GM12892 (cell line): ENCODE data around the gene RXRA.

Experiments
- DNase-seq: peaks from one replicate; pipeline ENCODE4 v3.0.0; 2011; ENCODE audit not compliant: insufficient read length
- FAIRE-seq: peaks from 2 replicates; lab custom pipeline; 2011; peaks lifted over from hg19 to GRCh38; lab: Jason Lieb, UNC
- POLR2A ChIP-seq: IDR thresholded peaks from 2 replicates; pipeline ENCODE4 v1.6.1; 2011; ENCODE audit warnings: low read depth, low read length, control low read depth
- POLR2AphosphoS5 ChIP-seq: IDR thresholded peaks from 2 replicates; pipeline ENCODE4 v1.6.1; 2011; ENCODE audit warnings: low read depth, low read length, control low read depth
- TAF1 ChIP-seq: IDR thresholded peaks from 2 replicates; pipeline ENCODE4 v1.6.1; 2011; ENCODE audit warnings: low read depth, mild to moderate bottlenecking, control low read depth, low read length, borderline replicate concordance

RXRA gene

DNA sequence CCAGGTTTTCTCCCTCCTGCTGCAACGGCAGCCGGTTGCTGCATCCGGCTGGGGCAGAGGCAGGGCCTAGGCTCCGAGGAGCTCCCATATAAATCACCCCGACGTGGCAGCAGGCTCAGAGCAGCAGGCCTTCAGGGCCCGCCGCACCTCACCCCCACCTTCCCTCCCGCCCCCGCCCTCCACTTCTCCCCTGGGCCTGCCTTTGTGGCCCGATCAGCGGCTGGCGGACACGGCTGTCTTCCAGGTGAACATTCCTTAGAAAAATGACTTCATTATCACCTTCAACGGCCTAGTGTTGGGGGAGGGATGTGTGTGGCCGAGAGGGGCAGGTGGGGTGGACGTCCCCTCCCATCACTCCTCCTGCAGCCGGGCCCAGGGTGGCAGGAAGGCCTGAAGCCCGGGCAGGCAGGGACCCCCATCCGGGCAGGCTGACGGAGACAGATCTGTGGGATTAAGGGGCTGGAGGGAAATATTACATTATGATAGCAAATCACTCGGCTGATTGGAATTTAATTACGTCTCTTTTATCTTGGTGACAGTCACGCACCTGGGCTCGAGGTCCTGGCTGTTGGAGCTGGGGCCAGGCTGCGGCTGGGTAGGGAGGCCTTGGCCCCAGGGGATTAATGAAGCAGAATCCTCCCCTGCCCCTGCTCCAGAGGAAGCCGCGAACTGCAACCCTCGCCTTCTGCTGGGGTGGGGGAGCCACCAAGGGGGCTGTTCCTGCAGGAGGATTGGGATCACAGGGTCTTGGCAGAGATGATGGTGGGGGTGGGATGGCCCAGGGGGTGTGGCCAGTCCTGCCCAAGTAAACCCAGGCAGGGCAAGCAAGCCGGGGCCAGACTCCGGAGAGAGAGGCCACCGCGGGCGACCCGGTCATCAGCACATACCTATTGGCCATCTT, 38.4 kb upstream of the RXRA start:
- TF ChIP-seq TAF1 (no peak), POLR2A (no peak)
- DNase-seq (no peak), FAIRE-seq (no peak)

- no peak for DNase-seq
- no peak for TF ChIP-seq POLR2AphosphoS5
- TF ChIP-seq POLR2A = no peak
- no peak for TF ChIP-seq TAF1
- FAIRE-seq = no peak
Observed at GRCh38 chr9:134288746-134289145, 37.5 kb upstream of the RXRA start.

DNA sequence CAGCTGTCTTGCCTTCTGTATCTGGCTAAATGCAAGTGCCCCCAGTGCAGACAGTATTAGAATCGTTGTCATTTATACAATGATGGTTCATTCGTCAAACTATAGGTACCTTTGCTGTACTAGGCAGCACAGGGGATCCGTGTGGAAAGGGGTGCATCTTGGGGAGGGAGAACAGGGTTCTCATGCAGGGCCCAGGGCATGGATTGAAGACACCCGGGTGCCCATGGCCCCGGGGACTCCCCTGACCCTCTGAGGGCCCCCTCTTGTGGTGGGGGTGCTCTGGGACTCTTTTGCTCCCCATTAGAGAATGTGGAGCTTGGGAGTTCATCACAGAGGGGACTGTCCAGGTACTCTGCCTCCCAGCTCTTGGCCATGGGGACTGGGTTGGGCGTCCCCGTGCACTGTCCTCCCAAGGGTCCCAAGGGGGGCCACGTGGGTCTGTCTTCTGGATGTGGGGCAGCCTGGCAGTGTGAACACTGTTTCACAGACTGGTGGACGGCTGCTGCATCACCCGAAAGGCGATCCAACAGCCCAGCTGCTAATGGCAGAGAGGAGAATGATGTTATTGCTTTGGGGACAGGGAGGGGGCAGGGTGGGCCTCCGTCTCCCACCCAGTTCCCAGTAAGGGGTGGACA, 36.9 kb upstream of the RXRA start:
- no peak for DNase-seq
- no peak for FAIRE-seq
- TF ChIP-seq POLR2AphosphoS5 (no peak), POLR2A (no peak), TAF1 (no peak)

DNA sequence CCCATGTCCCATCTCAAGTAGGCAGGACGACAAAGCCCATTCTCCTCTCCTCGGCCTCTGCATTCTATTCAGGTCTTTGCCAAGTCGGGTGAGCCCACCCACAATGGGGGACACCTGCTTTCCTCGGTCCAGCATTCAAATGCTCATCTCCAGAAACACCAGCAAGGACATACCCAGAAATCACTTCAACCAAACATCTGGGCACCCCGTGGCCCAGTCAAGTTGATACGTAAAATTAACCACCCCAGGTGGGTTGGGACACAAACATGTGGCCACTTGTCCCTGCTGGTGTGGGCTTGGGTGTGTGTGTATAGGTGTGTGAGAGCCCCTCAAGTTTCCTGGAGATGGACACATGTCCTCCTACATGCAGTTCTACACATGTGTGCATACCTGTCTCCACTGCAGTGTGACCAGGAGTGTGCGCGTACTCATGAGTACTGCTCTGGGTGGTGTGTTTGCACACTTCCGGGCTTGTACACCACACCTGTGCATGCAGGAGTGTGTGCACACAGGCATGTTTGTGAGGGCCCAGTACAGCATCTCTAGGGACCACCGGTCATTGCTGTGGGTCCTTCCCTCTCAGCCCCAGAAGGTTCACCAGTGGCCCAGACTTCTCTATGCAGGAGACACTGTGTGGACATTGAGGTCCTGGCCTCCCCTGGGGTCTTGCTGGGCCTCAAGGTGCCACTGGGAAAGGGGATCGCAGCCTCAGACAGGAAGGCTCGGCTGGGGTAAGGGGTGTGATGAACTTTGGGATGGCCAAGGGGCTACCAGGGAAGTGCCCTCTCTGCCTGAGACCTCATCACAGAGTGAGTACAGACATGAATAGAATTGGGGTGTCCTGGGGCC, 35.4 kb upstream of the RXRA start:
- TF ChIP-seq POLR2A (no peak), TAF1 (no peak), POLR2AphosphoS5 (no peak)
- FAIRE-seq (no peak), DNase-seq (no peak)

DNA sequence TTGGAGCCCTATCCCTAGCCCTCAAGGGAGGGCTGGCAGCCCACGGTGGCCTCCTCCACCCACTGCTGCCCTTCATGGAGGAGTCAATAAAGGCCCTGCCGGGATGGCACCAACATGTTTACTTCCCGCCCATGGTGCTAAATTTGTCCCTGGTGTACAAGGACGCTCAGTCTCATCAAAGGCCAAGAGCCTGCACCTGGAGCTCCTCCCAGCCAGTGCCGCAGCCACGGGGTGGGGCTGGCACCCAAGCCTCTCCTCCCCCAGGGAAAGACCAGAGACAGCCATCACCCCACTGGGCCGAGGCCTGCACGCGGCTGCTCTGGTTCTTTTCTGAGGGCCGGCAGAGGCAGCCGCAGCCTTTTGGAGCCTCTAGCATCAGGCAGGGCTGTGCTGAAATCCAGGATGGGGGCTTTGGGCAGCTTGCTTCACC, 34.8 kb upstream of the RXRA start:
- FAIRE-seq (no peak), DNase-seq (no peak)
- no peak for TF ChIP-seq TAF1
- no peak for TF ChIP-seq POLR2AphosphoS5
- TF ChIP-seq POLR2A = no peak

DNA sequence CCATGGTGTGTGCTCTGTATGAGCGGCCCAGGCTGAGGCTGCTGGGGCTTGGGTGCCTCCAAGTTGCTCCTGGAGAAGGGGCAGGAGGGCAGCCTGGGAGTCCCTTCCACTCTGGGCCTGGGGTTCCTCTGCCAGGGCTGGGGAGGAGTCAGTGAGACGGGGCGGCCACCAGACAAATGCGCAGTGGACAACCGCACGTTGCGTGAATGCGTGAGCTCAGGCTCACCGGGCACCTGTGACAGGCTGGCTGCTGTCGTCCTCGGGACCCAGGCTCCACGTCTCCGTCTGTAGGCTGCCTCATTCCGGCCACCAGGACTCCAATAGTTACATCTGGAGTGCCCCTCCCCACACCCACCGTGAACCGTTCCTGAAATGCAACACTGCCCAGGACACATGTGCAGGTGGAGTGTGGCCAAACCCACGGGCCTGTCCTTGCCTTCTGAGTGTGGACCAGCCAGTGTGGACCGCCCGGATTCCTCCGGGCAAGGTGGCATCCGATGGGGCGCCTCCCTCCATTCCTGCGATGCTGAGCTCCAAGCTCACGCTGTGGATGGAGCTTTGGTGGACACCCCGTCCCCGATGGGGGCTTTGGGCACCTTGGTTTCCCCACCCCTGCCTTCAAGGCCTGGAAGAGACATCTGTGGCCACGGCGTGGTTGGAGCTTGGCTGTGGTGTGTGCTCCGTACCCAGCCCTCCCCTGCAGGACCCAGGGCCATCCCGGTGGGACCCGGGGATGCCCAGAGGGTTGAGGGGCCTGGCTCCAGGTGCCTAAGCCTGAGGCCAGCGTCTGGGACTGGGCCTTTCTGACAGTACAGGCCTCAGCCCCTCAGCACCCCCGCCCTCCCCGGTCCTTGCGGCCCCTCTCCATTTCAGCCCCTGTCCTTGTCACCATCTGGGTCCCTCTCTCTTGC, 34.0 kb upstream of the RXRA start:
- TF ChIP-seq POLR2AphosphoS5 (no peak), TAF1 (no peak), POLR2A (no peak)
- DNase-seq = no peak
- no peak for FAIRE-seq

GRCh38 chr9:134293031-134293521, 33.2 kb upstream of the RXRA start:
- no peak for DNase-seq
- no peak for TF ChIP-seq POLR2A
- no peak for TF ChIP-seq POLR2AphosphoS5
- TF ChIP-seq TAF1 = no peak
- FAIRE-seq = no peak

DNA sequence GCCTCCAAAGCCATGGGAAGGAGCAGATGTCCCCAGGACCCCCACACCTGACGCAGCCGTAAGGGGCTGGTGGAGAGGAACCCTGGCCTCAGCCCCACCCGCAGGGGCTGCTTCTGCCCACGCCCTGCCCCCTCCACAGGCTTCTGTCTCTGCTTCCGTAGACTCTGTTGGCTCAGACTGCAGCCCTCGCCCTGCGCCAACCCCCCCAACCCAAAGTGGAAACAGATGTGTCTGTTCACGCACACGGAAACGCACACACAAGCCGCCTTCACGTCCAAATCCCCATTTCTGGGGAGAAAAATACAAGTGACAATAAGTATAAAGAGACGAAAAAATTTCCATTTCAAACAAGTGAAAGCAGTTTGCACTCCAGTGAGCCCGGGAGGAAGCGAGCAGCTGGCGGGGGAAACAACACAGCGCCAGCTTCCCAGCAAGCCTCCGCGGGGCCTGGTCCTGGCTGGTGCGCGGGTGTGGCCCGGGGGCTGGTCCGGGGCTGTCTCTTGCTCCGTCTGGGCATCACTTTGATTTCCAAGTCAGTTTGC, 32.6 kb upstream of the RXRA start:
- TF ChIP-seq POLR2AphosphoS5 (no peak), POLR2A (no peak), TAF1 (no peak)
- FAIRE-seq = no peak
- DNase-seq = no peak

- FAIRE-seq = no peak
- TF ChIP-seq POLR2AphosphoS5 (no peak), TAF1 (no peak), POLR2A (no peak)
- no peak for DNase-seq
Observed at GRCh38 chr9:134294153-134295071, 31.8 kb upstream of the RXRA start.
